Activated gamma-delta T cell (primary cell): Measurements from ENCODE around the gene TNFAIP8L3.

Source experiments
- DNase-seq: peaks from one replicate; lab custom pipeline; 2025; lab: John Stamatoyannopoulos, UW

Gene TNFAIP8L3

DNA sequence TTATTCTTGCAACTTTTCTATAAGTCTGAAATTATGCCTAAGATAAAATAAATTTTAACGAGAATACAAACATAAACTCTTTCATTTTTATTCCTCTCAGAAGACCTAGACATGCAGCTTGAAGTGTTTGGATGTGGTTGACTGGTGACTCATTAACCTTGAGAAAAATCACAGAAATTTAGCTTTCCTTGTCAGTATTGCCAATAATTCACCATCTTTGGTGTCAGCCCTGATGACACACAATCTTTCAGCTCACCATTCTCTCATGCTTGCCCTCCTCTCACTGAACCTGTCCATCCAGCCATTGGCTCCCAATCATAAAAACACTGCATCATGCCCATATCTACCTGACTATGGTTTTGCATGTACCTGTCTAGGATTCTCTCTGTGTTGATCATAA lies 22.6 kb upstream of the TNFAIP8L3 start:
- DNase-seq, result no peak

DNA sequence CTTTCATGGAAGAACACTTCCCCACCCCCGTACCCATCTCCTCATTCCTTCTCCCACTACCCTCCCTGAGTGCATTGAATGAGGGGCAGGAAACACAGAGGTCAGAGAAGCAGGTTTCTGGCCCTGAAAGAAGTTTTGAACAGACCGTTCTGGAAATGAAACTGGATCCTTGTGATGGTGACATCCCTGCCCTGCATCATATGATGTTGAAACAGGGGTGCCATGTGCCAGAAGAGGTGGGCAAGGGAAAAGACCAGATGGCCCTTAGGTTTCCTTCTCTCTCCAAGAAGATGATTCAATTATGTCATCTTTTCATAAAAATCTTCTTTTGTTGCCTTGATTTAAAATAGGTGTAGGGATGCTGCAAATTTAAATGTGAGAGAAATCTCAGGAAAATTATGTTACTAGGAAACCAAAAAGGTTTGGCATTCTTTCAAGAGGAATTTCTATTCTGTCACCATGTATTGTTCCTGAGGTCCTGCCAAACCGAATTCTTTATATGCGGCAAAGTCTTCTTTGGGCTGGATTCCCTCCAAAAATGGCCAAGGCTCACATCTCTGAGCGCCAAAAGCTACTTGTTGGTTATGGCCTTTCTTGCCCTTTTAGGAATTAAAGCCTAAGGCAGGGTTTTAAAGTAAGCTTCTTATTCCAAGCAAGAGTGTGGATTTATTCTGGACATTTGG lies 19.9 kb upstream of the TNFAIP8L3 start:
- no peak for DNase-seq

DNA sequence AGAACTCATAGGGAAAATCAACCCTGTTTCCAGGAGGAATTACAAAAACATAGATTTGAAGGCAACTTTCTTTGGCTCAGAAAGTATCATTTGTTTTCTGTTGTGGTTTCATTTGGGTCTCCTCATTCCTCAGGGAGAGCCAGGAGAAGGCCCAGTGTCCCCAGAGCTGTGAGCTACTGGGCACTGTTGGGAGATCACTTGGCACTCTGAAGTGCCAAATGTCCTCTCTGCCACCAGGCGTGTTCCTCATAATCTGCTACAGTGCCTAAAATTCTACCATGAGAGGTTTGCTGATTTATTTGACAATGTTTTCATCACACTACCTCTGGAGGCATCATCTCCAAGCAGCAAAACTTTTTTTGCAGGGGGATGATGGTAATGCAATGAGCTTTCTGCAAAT lies 17.4 kb upstream of the TNFAIP8L3 start:
- DNase-seq, result no peak

DNA sequence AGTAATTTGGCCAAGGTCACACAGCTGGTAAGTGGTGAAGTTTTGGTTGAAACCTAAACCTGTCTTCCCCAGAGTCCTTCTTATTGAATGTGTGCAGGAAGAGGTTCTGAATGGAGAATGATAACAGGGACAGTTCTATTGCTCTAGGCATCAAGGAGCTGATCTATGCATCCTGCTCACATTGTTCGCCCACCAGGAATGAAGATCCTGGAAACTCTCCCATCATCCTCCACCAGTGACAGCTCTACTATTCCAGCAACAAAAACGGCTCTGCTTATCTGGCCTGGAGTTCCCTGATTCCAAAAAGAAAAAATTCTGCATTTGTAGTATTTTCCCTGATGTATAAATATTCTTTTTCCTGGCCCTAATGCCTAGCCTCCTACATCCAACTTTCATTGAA lies 16.4 kb upstream of the TNFAIP8L3 start:
- no peak for DNase-seq

DNA sequence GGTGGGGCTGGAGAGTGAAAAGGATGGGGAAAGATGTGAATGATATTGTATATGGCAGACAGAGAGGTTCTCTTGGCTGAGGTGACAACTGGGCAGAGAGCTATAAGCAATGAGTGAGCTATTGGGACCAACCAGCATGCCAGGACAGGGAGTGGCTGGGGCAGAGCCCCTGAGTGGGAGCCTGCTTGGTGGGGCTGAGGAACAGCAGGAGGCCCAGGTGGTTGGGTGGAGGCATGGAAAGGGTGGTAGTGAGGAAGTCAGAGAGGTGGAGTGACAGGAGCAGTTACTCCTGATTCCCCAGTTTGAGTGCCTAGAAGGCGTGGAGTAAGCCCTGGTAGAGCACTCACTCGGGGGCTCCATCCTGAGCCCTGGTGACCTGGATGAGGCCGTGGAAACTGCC lies 15.5 kb upstream of the TNFAIP8L3 start:
- DNase-seq, result no peak

DNA sequence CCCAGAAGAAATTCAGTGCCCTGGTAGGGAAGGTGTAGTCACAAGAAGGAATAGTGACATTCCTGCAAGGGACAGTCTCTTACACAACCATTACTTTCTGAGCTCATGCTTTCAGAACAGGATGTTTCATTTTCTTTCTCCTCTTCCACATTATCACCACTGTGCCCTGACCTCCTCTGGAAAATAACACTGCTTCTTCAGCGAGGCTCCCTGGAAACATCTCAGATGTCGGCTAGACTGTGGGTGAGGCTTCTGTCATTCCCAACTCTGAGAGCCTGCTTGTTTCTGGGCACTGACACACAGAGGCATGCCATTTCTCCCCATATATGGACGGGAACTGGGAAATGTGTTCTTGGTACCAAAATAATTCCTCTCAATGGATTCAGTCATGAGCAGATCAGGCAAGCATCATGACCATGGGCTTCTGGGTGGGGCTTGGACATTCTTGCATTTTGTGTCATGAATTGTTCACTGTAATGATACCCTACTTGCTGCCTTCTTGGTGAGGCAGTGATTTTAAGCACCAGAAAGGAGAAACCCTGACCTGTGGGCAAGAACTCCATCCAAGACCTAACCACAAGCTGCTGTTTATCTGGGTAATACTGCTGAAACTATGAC lies 14.3 kb upstream of the TNFAIP8L3 start:
- DNase-seq, result no peak

DNA sequence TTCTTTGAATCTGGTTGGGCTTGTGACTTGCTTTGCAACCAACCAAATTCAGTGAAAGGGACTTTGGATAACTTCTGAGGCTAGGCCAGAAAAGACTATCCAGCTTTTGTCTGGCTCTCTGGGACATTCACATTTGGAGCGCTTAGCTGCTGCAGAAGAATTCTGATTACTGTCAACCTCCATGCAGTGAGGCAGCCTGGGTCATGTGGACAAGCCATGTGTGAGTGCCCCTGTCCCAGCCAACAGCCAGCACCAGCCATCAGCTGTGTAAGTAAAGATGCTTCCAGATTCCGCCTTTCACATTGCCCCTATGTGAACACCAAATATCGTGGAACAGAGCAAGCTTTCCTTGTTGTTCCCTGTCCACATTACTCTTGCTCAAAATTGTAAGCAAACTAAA lies 12.9 kb upstream of the TNFAIP8L3 start:
- no peak for DNase-seq

DNA sequence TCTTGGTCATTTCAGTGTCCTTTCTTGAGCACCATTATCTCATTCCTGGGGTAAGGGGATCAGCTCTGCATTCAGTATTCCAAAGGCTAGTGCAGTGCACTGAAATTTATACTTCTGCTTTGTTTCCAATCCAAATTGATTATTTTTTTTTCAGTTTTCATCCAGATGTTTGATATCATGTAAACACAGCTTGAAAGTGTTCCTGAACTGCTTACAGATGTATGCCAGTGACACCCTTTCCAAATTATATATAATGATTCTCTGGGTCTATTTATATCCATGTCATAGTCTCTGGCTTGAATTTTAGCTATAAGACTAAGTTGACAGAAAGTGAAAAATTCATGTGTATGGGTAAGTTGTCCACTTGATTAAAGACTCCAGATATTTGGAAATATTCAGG lies 11.8 kb upstream of the TNFAIP8L3 start:
- no peak for DNase-seq

DNA sequence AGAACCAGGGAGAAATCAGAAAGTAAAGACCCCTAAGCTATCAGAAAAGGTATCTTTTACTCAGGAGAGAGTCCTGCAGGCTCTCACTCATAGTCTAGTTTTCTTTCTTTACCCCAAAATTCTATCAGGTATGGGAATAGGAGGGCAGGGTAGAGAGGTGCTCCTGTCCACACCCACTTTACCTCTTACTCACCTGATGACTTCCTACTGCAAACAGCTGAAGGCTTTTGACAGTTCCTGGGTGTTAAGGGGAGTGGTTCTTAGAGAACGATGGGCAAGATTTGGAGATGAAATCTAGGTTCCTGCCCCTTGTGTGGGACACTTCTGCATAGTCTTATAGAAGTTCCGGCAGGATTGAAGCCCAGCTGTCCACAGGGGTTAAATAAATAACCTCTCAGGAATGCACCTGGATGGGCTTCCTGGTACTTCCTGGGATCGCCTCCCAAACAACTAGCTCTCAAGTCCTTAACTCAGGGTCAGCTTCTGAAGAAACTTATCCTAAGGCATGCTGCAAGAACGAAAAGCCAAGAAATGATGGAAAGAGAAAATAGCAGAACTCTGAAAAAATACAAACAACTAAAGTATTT lies 10.8 kb upstream of the TNFAIP8L3 start:
- DNase-seq, result no peak

DNA sequence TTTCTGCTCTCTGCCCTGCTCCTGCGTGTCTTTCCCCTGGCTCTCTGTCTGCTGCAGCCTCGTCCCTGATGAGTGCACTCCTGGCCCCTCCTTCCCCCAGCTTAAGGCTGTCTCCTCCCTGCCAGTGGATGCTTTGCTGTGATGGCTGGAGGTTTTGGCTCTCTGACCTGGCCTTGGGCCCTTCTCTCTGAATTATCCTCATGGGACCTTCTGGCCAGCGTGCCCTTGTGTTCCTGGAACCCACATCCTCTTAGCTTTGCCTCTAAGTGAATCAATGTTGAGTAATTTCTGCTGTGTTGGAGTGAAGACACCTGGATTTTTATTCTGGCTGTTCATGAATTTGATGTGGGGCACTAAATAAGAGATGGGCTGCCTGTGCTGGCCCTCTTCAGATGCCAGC lies 9.8 kb upstream of the TNFAIP8L3 start:
- DNase-seq, result no peak

DNA sequence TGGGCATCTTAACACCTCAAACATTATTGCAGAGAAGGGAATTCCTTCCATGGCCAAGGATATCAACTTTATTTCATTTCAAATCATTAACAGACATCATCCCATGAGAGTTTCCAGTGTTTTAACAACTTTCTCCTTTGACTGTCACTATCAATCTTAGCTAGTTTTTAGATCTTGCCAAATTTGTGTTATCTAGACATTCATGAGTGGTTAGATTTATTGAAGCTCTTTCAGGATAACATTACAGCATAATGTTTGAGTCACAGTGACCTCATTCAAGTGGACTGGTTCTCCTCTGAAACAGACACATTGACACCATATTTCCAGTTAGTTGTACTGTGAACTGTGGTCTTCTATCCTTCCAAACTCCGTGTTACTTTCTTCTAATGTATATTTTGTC lies 8.6 kb upstream of the TNFAIP8L3 start:
- DNase-seq, result no peak

DNA sequence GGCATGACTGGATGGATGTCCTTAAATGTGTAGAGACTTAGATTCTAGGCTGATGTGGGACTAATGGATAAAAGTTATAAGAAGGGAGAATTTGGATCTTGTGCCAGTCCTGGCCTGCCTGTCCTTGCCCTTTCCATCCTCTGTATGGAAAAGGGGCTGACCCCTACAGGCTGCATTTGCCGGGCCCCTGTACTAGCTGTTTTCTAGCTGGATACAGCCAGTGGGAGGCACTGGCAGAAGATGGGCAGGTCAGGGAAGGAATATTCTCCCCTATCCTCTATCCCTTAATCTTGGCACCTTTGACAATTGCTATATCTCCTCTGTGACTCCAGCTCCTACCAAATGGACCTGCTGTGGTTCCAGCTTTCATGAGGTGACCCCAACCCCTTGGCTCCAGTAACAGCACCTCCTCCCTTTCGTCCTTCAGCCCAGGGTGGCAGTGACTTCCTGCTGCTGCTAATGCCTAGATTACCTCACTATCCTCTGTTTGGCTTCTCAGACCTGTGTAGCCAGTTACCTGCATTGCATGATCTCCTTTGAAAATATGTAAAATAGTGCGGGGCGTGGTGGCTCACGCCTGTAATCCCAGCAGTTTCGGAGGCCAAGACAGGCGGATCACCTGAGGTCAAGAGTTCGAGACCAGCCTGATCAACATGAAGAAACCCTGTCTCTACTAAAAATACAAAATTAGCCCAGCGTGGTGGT lies 6.2 kb upstream of the TNFAIP8L3 start:
- DNase-seq, result no peak

DNA sequence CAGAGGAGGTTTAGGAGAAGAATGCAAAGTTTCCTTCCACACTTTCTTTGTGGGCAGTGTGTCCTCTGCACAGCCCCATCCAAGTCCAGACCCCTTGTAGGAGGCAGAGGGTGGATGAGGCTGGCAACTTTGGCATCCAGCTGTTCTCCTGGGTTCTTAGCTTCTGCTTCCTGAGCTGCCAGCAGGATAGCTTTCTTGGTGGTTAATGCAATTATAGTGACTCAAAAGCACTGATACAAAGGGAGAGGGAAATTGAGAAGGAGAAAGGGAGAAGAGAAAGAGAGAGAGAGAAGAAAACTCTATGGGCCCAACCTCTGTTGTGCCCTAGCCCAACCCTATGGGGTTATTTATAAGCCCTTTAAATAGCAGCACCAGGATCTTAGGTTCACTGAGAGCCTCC lies 4.5 kb upstream of the TNFAIP8L3 start:
- no peak for DNase-seq

DNA sequence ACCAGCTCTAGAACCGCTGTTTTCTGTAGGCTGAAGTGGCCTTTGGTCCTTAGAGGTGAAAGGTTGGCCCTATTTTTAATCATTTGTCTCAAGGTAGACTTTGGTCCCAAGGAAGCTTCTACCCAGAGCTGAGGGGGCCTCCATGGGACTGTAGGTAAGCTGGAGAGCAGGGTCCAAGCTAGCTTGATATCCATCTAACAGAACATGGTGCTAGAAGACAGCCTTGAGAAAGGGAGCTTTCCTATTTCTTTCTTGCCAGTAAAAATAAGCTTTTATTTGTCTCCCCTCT lies 3.6 kb upstream of the TNFAIP8L3 start:
- DNase-seq, result no peak

DNA sequence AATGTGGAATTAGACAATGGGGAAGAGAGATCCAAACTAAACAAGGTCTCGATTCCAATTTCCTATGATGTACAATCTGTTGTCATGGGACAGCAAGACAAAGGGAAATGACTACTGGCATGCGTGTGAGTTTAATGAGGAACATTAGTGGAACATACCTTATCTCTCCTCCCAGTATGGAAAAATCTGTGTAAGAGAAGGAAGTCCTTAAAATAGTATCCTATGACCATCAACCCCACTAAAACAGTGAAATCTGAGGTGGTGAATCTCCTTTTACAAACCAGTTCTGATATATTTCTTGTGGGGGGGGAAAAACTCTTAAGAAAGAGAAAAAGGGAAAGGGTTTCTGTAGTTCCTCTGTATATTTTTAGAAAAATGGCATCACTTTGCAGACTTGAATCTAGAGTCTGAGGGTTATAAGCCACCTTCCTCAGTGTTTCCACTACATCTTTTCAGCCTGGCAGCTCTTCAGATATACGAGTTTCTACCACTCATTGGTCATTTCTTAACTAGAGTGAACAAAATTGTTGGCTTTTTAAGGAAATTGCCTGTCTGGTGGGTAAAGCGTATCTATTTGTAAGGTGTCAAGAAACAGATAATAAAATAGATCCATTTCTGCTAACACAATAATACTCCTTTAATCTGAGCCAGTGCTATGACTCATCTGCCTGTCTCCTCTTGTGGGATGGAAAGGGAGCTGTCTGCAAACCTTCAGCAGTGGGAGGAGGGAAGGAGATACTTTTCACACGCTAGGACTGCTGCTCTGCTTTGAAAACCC lies 3.0 kb upstream of the TNFAIP8L3 start:
- no peak for DNase-seq

DNA sequence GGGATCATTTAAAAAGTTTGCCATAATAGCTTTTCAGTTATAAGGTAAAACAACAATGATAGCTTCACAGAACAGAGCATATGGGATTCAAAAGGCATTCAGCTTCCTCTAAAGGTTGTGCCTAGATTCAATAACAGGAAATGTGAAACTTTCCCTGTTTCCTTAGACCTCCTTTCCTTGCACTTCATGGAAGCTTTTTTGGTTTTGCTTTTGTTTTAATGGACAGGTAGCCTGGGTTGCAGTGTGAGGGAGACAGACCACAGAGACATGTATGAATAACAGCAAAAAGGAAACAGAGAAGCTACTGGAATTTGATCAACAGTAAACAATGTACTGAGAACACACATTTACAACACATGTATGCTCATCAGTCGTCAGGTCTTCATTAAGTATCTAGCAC lies 2.3 kb upstream of the TNFAIP8L3 start:
- DNase-seq, result no peak

DNA sequence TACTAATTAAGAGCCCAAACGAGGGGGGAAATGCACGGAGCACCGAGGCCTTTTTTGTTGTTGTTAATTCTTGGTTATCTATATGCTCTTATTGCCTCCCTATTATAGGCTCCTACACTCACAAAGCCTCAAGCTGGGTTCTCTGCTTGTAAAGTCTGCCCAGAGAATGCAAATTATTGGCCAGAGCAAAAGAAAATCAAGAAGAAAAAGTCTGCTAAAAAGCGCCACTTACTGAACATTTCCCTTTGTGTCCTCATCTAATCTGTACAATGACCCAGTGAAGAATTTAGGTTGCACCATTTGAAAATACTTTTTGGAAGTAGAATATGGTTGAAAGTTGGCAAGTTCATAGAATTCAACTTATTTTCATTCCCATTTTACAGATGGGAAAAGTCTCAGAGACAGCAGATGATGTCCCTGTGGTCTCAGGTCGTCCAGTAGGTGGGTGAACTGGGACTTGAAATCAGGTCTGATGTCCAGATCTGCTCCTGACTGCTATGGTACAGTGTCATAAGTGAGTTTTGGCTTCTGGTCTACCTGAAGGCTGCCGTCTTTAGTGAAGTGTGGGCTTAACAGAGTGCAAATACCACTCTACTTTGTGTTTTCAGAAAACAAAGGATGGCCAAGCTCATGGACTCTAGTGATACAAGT lies 1.1 kb upstream of the TNFAIP8L3 start:
- no peak for DNase-seq

DNA sequence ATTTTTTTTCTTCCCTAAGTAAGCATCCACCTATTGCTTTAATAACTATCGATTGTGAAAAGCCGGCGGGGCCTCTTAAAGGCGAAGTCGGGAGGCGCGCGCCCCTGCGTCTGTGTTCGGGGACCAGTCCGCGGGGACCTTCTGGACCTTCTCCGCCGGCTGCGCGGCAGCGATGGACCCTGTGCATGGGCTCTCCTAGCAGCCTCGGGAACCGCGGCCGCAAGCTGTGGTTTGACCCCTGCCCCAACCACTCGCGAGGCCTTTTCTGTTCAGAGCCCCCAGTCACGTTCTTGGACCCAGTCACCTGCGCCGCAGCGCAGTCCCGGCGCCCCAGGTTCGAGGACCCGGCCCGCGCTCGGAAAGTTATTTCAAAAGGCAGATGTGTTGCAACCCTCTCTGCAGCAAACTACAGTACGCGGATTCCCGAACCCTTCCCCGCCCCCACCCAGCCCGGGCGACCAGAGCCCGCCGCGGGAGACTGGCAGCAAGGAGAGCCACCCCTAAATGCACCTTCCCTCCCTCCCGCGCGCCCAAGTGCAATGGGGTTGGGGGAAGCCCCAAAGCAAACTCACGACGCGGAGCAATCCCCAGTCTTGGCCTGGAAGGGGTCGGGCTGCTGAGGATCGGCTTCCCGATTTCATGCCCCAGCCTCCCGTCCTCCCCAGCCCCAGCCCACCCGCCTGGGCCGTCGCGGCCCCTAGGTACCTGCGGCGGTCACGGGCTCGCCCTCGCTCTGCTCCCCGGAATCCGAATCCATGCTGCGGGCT lies 684 bp downstream of the TNFAIP8L3 start:
- DNase-seq, result no peak

DNA sequence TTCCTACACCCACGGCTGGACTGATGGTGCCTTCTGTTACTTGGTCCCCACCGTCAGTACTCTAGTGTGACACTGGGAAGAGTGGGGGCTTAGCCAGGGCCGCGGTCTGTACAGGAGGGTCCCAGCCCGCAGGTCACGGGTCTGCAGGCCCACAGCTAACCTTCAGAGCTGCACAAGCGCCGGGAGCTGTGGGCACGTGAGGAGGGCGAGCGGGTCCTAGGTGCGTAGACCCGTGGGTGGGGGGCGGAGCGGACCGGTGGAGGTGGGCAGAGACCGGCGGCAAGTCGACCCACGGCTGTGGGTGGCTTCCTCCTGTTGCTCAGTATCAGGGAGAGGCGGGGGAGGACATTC lies 1.2 kb downstream of the TNFAIP8L3 start:
- no peak for DNase-seq

DNA sequence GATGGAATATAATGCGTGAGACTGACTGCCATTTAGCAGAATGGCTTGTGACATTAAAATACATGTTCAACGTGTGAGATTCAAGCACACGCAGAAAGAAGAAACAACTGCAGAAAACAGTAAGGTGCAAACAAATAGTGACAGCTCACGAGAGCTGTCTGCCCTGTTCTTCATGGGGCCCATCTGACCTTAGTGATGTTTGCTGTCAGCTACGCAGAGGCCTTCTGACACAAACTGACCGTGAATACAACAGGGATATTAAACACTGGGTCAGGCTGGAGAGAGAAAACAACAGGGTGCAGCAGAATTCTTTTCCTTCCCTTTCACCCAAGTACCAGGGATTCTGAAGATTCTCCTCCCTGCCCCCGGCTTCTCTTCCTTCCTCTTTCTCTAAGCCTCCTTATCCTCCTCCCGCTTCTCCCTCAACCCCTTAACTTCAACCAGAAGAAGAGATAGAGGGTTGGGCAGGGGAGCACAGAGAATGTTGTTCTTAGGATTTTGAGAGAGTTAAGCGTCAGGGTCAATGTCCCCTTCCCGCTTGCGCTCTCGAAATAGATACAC lies 2.1 kb downstream of the TNFAIP8L3 start:
- DNase-seq, result no peak

DNA sequence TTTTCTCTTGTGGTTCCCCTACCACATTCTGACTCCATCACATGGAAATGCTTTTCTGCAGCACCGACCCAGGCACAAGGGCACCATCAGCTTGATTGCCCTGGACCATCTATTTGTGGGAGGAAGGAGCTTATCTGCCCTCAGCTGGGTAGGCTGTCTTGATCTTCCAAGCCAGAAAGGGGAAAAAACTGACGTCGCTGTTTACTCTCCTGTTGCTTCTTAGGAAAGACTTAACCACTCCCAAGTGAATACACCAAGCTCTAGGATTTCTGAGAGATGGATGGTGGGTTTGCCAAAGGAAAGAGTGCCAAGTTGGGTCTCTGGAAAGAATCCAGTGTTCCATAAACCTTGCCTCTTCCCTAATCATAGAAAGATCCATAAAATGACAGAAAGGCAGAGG lies 4.0 kb downstream of the TNFAIP8L3 start:
- no peak for DNase-seq
